Suprapubic skin (tissue), 4 donors: ENCODE measurements around the gene RPL7A.

Experiments
- POLR2A ChIP-seq, 2 donors: fragments of 450-650 bp; IDR thresholded peaks; one replicate each; pipeline ENCODE4 v1.6.1; 2017; ENCODE audit warnings: antibody characterized with exemption in 2 of 2, mild to moderate bottlenecking in 2 of 2, moderate library complexity in 2 of 2
- POLR2AphosphoS5 ChIP-seq, 3 donors: sonication (generic); formaldehyde crosslinking; IDR thresholded peaks; one replicate each; pipeline ENCODE4 v1.6.1; 2017; ENCODE audit warnings: antibody characterized with exemption in 3 of 3
- TF ChIP-seq, protein P1 (sequence below), 2 donors: fragments of 200-600 bp in 1 of 2; fragments of 450-650 bp in 1 of 2; sonication (generic) in 1 of 2; IDR thresholded peaks; one replicate each; pipeline ENCODE4 v1.5.1; 2016 to 2019; ENCODE audit warnings: antibody characterized with exemption in 2 of 2, mild to moderate bottlenecking in 1 of 2, moderate library complexity in 1 of 2

- TF ChIP-seq POLR2A (IDR thresholded peaks at IDR 0.05) = no peak
- TF ChIP-seq, protein P1, sequence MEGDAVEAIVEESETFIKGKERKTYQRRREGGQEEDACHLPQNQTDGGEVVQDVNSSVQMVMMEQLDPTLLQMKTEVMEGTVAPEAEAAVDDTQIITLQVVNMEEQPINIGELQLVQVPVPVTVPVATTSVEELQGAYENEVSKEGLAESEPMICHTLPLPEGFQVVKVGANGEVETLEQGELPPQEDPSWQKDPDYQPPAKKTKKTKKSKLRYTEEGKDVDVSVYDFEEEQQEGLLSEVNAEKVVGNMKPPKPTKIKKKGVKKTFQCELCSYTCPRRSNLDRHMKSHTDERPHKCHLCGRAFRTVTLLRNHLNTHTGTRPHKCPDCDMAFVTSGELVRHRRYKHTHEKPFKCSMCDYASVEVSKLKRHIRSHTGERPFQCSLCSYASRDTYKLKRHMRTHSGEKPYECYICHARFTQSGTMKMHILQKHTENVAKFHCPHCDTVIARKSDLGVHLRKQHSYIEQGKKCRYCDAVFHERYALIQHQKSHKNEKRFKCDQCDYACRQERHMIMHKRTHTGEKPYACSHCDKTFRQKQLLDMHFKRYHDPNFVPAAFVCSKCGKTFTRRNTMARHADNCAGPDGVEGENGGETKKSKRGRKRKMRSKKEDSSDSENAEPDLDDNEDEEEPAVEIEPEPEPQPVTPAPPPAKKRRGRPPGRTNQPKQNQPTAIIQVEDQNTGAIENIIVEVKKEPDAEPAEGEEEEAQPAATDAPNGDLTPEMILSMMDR (IDR thresholded peaks at IDR 0.05) = no peak
- no peak for TF ChIP-seq POLR2AphosphoS5 (IDR thresholded peaks at IDR 0.05)
Measured at GRCh38 chr9:133371261-133371711, 23.3 kb downstream of the RPL7A start.
